Right lobe of liver (tissue), 6 donors: ENCODE results near the gene PPFIBP2. TPM values are rescaled to one million over a fixed set of nuclear protein-coding genes. Genes with fewer than 3 reads are reported as not detected.

Experiments
- ATAC-seq, 4 donors: fragments of 200-7000 bp; cut with Tn5 transposase; one replicate each; pipeline ENCODE4 v1.9.1; 2020; ENCODE audit warnings: mild to moderate bottlenecking in 4 of 4, moderate library complexity in 4 of 4
- DNase-seq, 3 donors: peaks; one replicate each; pipeline ENCODE4 v3.0.0-alpha.2; 2020
- H3K27ac ChIP-seq, 3 donors: fragments of 200-600 bp; one replicate each; pipeline ENCODE4 v1.8.0; 2022
- H3K27me3 ChIP-seq, 2 donors: fragments of 200-600 bp; one replicate each; pipeline ENCODE4 v1.8.0; 2022
- H3K36me3 ChIP-seq, 4 donors: fragments of 200-600 bp; sonication (generic) in 1 of 4; one replicate each; pipeline versions ENCODE4 v1.5.1 to v1.8.0; 2017 to 2022; ENCODE audit warnings: control low read depth in 1 of 4
- H3K4me1 ChIP-seq, 4 donors: fragments of 200-600 bp; sonication (generic) in 1 of 4; one replicate each; pipeline versions ENCODE4 v1.5.1 to v1.8.0; 2017 to 2022; ENCODE audit warnings: control low read depth in 1 of 4
- H3K4me3 ChIP-seq, 3 donors: fragments of 200-600 bp; one replicate each; pipeline ENCODE4 v1.8.0; 2022
- H3K9me3 ChIP-seq, 4 donors: fragments of 200-600 bp; sonication (generic) in 1 of 4; one replicate each; pipeline versions ENCODE4 v1.5.1 to v1.8.0; 2017 to 2022; ENCODE audit warnings: control low read depth in 1 of 4
- CTCF ChIP-seq, 4 donors: fragments of 200-600 bp in 3 of 4; fragments of 450-650 bp in 1 of 4; IDR thresholded peaks; one replicate each; pipeline versions ENCODE4 v1.5.1 to v1.8.0; 2016 to 2022; ENCODE audit warnings: antibody characterized with exemption in 4 of 4, mild to moderate bottlenecking in 2 of 4
- POLR2A ChIP-seq: fragments of 450-650 bp; IDR thresholded peaks from one replicate; pipeline ENCODE4 v1.6.1; 2017; ENCODE audit warnings: antibody characterized with exemption, mild to moderate bottlenecking
- WGBS: methylation state at CpG from one replicate; pipeline ENCODE4 v1.1.6; 2018; ENCODE audit warnings: low coverage, low lambda C conversion rate; ENCODE audit not compliant: insufficient coverage; ENCODE audit errors: missing lambda C conversion rate; 5-methylcytosine and 5-hydroxymethylcytosine counted together
- intact Hi-C, 2 donors: fragments of 100-400 bp; cut with DNase I; formaldehyde crosslinking; loops; one replicate each; pipeline versions ENCODE4 v1.11.2 to v1.14.1; 2022
- total RNA-seq, 6 experiments: library from RNA; depleted of rRNA in 2 of 6; stranded (reverse); fragments of >200 nt in 2 of 6; fragmentation: NEBNext Ultra II Directional in 3 of 6; extraction: Animal tissue kit (Norgen Biotek cat#: 25700) in 3 of 6; gene quantifications; one replicate each; pipeline versions ENCODE4 v1.1.0 to v1.2.4, GENCODE V29; 2016 to 2023
- donor health status: DM: no; HTN: yes; CAD: no.
- donor health status: DM: no; HTN: no; CAD: no.
- donor health status: DM: no; HTN: no; CAD: no.
- donor health status: DM: no; HTN: yes; CAD: no.
- donor health status: DM: no; HTN: yes; CAD: no.

Gene PPFIBP2
- total RNA-seq, 6 experiments from 2014 or later, result 25.5 to 69.3 (median 46.6) TPM

- no peak overlapping the region for H3K4me3 ChIP-seq
- peaks cover 0 to 11% (median 2%) of the 10 kb centered on the region in 4 donors for H3K36me3 ChIP-seq
- DNase-seq (peak; percentile 86 to 87 (median 87)), ATAC-seq (peak; percentile 99 to 100 (median 100))
- H3K27ac ChIP-seq, result no peak overlapping the region
- intact Hi-C loops, result loop anchor here in 1 of 2 donors (5.0 kb wide), 1 partner anchor 98 kb away; no protein-coding TSS in a partner anchor
- no peaks in the 10 kb centered on the region for H3K27me3 ChIP-seq
- TF ChIP-seq POLR2A, result no peak
- peak; percentile 85 to 94 (median 91) for TF ChIP-seq CTCF (IDR thresholded peaks at IDR 0.05)
- no peaks in the 10 kb centered on the region for H3K4me1 ChIP-seq
- WGBS, result 18% methylated on average over 10 of the region's 20 CpGs
- H3K9me3 ChIP-seq, result no peaks in the 10 kb centered on the region
Measured at GRCh38 chr11:7665473-7666291, 151.9 kb downstream of the PPFIBP2 start.

- Histone ChIP-seq H3K27me3 (no peaks in the 10 kb centered on the region), H3K4me3 (no peak overlapping the region), H3K9me3 (no peaks in the 10 kb centered on the region), H3K36me3 (peaks cover 0 to 11% (median 2%) of the 10 kb centered on the region in 4 donors), H3K4me1 (no peaks in the 10 kb centered on the region), H3K27ac (no peak overlapping the region)
- DNase-seq, result no peak
- no peak for ATAC-seq
- intact Hi-C loops, result loop anchor here in 1 of 2 donors (5.0 kb wide), 1 partner anchor 99 kb away; no protein-coding TSS in a partner anchor
- TF ChIP-seq CTCF (IDR thresholded peaks at IDR 0.05) (no peak), POLR2A (no peak)
- 63% methylated on average over 4 of the region's 7 CpGs for WGBS
Measured at GRCh38 chr11:7666292-7666866, 152.6 kb downstream of the PPFIBP2 start.

- ATAC-seq, result no peak
- Histone ChIP-seq H3K27ac (no peak overlapping the region), H3K27me3 (no peaks in the 10 kb centered on the region), H3K4me1 (no peaks in the 10 kb centered on the region), H3K36me3 (peaks cover 0 to 11% (median 2%) of the 10 kb centered on the region in 4 donors), H3K4me3 (no peak overlapping the region), H3K9me3 (no peaks in the 10 kb centered on the region)
- intact Hi-C loops, result loop anchor here in 1 of 2 donors (5.0 kb wide), 1 partner anchor 100 kb away; no protein-coding TSS in a partner anchor
- DNase-seq, result no peak
- TF ChIP-seq CTCF (IDR thresholded peaks at IDR 0.05), result no peak
- TF ChIP-seq POLR2A, result no peak
- WGBS, result no CpG with 5 or more reads among the region's 2 CpGs
Measured at GRCh38 chr11:7667460-7667859, 153.7 kb downstream of the PPFIBP2 start.

GRCh38 chr11:7668464-7668863, 154.7 kb downstream of the PPFIBP2 start:
- intact Hi-C loops, result loop anchor here in 1 of 2 donors (5.0 kb wide), 1 partner anchor 101 kb away; no protein-coding TSS in a partner anchor
- ATAC-seq, result no peak
- WGBS, result 81% methylated on average over 5 of the region's 7 CpGs
- Histone ChIP-seq H3K4me3 (no peak overlapping the region), H3K4me1 (peaks cover 0 to 7% (median 3%) of the 10 kb centered on the region in 4 donors), H3K27me3 (no peaks in the 10 kb centered on the region), H3K27ac (no peak overlapping the region), H3K36me3 (peaks cover 0 to 11% (median 2%) of the 10 kb centered on the region in 4 donors), H3K9me3 (no peaks in the 10 kb centered on the region)
- no peak for DNase-seq
- no peak for TF ChIP-seq CTCF (IDR thresholded peaks at IDR 0.05)
- TF ChIP-seq POLR2A, result no peak
